Measurements from ENCODE around the gene RANBP1.

RANBP1 gene

DNA sequence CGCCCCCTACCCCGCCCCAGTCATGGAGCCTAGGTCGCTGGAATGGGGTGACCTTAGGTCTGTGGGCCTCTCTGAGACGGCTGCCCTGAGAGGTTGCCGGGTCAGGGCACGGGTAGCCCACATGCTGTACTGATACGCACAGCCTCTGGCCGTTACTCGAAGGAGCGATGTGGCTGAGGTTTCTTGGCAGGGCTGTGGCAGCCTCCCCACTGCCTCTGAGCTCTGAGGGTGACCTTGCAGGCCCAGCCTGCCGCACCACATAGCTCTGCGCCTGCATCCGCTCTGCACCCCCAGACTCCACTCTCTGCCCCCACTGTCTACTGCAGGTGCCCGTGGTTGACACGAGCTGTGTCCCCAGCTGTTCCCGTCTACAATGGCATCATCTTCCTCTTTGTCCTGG, 23.0 kb downstream of the RANBP1 start:
- no peak for DNase-seq

GRCh38 chr22:20139391-20140106, 23.6 kb downstream of the RANBP1 start:
- no peak for DNase-seq

GRCh38 chr22:20140107-20140445, 24.2 kb downstream of the RANBP1 start:
- no peak for DNase-seq

DNA sequence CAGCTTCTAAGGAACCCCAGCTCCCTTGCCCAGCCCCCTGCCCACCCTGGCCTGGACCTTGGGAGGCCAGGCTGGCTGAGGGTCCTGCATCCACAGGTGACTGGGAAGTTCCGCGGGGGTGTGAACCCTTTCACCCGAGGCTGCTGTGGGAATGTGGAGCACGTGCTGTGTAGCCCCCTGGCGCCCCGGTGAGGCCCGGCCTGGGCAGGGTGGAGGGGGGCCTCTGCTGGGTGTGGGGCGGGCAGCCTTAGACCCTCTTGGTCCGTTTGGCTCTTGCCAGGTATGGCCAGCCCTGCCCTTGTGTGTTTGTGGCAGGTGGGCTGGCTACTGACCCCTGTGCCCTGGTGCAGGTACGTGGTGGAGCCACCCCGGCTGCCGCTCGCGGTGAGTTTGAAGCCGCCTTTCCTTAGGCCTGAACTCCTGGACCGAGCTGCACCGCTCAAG, 24.6 kb downstream of the RANBP1 start:
- DNase-seq, result no peak

DNA sequence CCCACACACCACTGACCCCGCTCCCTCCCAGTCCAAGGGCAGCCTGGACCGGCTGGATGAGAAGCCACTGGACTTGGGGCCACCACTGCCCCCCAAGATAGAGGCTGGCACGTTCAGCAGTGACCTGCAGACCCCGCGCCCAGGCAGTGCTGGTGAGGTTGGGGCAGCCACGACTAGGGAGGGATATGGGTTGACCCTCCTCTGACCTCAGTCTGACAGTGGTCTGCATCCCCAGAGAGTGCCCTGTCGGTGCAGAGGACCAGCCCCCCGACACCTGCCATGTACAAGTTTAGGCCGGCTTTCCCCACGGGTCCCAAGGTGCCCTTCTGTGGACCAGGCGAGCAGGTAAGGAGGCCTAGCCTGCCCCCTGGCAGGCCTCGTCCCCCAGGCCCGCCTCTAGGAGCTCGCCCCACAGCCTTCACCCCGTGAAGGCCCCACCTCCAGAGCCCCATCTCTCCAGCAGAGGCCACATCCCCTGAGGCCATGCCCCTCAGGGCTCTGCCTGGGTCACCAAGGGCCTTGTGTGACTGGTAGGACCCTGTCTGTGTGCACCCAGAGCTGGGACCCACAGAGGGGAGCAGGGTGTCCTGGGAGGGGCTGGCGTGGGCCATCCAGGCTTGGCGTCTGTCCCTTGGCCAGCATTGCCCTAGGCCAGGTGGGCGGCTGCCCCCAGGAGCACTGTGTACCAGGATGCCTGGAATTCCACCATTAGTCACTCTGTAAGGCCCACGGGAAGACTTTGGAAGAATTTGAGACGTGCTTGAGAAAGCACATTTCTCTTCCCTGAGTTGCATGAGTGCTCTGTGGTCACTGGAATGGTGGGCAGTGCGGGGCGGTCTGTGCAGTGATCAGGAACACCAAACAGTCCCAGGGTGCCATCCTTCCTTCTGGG, 25.5 kb downstream of the RANBP1 start:
- no peak for DNase-seq

DNA sequence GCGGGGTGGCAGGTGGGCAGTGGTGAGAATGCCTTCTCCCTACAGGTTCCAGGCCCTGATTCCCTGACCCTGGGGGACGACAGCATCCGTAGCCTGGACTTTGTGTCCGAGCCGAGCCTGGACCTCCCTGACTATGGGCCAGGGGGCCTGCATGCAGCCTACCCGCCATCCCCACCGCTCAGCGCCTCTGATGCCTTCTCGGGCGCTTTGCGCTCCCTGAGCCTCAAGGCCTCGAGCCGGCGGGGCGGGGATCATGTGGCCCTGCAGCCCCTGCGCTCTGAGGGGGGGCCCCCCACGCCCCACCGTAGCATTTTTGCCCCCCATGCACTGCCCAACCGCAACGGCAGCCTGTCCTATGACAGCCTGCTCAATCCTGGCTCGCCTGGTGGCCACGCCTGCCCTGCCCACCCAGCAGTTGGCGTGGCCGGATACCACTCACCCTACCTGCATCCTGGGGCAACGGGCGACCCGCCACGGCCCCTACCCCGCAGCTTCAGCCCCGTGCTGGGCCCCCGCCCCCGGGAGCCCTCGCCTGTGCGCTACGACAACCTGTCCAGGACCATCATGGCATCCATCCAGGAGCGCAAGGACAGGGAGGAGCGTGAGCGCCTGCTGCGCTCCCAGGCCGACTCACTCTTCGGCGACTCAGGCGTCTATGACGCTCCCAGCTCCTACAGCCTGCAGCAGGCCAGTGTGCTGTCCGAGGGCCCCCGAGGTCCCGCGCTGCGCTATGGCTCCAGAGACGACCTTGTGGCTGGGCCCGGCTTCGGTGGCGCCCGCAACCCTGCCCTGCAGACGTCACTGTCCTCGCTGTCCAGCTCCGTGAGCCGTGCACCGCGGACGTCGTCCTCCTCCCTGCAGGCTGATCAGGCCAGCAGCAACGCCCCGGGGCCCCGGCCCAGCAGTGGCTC, 27.1 kb downstream of the RANBP1 start:
- no peak for DNase-seq

- no peak for DNase-seq
Observed at GRCh38 chr22:20143883-20144665, 28.2 kb downstream of the RANBP1 start.

GRCh38 chr22:20145206-20145831, 29.4 kb downstream of the RANBP1 start:
- DNase-seq, result no peak

- no peak for DNase-seq
Observed at GRCh38 chr22:20145832-20146223, 29.9 kb downstream of the RANBP1 start.

GRCh38 chr22:20146777-20147176, 30.9 kb downstream of the RANBP1 start:
- DNase-seq, result no peak

- peak; percentile 28 for DNase-seq
Observed at GRCh38 chr22:20147237-20147988, 31.5 kb downstream of the RANBP1 start.

DNA sequence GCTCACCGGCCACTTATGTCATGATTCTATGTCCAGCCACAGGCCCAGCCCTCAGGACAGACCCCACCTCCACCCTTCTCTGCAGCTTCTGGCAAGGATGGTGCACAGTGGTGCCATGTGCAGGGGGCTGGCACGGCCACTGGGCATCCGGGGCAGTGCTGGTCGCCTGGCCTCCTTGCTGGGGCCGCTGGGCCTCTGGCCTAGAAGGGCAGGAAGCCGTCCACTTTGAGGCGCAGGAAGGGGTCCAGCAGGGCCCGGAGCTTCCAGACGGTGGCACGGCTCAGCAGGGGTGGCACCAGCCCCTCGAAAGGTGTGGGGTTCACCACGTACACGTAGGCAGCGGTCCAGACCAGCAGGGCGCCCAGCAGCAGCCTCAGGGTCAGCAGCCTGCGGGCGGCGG, 32.5 kb downstream of the RANBP1 start:
- no peak for DNase-seq

- no peak for DNase-seq
Observed at GRCh38 chr22:20149257-20150250, 33.6 kb downstream of the RANBP1 start.

GRCh38 chr22:20150381-20151275, 34.7 kb downstream of the RANBP1 start, which contains the start of gene CCDC188:
Gene CCDC188 (minus strand): TSS chr22:20151055. CDS start chr22:20150986, 69 bp downstream.
- no peak for DNase-seq

GRCh38 chr22:20151276-20151588, 35.3 kb downstream of the RANBP1 start:
- no peak for DNase-seq

DNA sequence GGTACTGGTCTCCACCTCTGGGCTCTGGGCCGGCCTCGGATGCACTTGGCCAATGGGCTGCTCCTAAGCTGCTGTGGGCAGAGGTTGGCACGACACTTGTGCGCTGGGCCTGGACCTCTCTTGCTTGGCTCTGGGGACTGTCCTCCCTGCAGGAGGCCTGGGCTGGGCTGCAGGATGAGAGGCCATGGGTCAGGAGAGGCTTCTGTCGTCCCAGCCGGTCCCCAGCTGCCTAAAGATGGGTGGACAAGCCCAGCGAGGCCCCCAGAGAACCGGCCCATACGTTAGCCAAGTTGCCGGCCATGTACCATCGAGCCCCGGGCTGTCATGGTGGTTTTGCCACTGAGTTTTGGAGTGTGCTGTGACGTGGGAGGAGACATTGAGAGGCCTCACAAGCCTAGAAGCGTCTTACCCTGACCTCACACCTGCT, 36.6 kb downstream of the RANBP1 start:
- no peak for DNase-seq

DNA sequence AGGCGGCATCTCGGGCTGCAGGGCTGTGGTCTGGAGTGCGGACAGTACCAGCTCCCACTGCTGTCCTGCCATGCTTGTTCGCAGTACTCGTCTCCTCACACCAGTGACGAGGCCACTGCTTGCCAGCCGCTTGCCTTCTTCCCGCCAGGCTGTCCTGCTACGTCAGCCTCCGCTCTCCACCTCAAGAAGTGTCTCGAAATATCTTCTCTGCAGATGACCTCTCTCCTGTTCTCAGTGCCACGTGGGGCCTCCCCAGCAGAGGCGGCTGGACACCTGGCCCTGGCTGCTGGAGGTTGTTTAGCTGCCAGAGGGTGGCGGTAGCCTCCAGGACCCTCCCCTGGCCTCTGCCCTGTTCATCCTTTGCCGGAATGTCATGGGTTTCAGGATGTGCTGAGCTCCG, 38.0 kb downstream of the RANBP1 start:
- no peak for DNase-seq

GRCh38 chr22:20154602-20155187, 38.8 kb downstream of the RANBP1 start:
- no peak for DNase-seq

Data from hematopoietic multipotent progenitor cell treated with erythropoietin and hydrocortisone succinate and interleukin-3 and kit ligand, for 4 days (in vitro differentiated cells).